ENCODE measurements around the gene LRG1. TPM values are rescaled to one million over a fixed set of nuclear protein-coding genes. Genes with fewer than 3 reads are reported as not detected.
A peak's percentile ranks its signal among the peaks of the same experiment; 100 is the strongest.
"Not testable (repeated sequence)": the region's sequence is repeated elsewhere in the genome, so short reads cannot be mapped to it uniquely, and the experiment has no call there.

Gene LRG1
- total and polyA plus RNA-seq, 9 donors = 0.18 to 0.92 (median 0.59) TPM

DNA sequence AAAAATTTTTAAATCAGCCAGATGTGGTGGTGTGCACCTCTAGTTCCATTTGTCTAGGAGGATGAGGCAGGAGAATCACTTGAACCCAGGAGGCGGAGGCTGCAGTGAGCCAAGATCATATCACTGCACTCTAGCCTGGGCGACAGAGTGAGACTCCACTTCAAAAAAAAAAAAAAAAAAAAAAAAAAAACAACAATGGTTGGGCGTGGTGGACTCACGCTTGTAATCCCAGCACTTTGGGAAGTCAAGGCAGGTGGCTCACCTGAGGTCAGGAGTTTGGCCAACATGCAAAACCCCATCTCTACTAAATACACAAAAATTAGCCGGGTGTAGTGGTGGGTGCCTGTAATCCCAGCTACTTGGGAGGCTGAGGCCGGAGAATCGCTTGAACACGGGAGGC lies 12.5 kb downstream of the LRG1 start:
- H3K36me3 ChIP-seq (ENCODE audit: control insufficient read depth, insufficient read depth, low read length); H3K9me3 ChIP-seq (replicated peaks; ENCODE audit: control insufficient read depth, low read depth, low read length); H3K27ac ChIP-seq (ENCODE audit: low read length); H3K4me3 ChIP-seq (ENCODE audit: low read length); H3K27me3 ChIP-seq (ENCODE audit: control insufficient read depth, insufficient read depth, low read length); DNase-seq; H3K4me1 ChIP-seq (ENCODE audit: control insufficient read depth, insufficient read depth, low read length): not testable (repeated sequence)
- 93% methylated on average over 3 of the region's 8 CpGs for WGBS (ENCODE audit: insufficient coverage)

DNA sequence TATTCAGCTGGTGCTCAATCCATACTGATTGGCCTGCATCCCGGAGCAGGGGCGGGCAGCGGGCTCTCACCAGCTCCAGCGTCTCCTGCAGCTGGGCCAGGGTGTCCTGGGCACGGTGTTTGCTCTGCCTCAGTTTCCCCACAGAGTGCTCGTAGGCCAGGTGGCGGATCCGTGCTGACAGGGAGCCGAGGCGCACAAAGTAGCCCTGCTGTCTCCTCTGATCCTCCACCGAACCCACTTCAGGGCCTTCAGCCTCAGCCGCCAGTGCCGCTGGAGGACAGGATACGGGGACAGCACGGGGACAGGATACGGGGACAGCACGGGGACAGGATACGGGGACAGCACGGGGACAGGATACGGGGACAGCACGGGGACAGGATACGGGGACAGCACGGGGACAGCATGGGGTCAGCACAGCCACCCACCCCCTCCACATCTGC lies 14.3 kb downstream of the LRG1 start:
- H3K9me3 ChIP-seq (replicated peaks; ENCODE audit: control insufficient read depth, low read depth, low read length) = no peaks in the 10 kb centered on the region
- H3K4me1 ChIP-seq (ENCODE audit: control insufficient read depth, insufficient read depth, low read length) = no peaks in the 10 kb centered on the region
- WGBS (ENCODE audit: insufficient coverage) = 74% methylated on average over 20 of the region's 23 CpGs
- no peak overlapping the region for H3K27ac ChIP-seq (ENCODE audit: low read length)
- DNase-seq = no peak
- no peak overlapping the region for H3K4me3 ChIP-seq (ENCODE audit: low read length)
- H3K27me3 ChIP-seq (ENCODE audit: control insufficient read depth, insufficient read depth, low read length) = peaks cover 3% of the 10 kb centered on the region
- H3K36me3 ChIP-seq (ENCODE audit: control insufficient read depth, insufficient read depth, low read length) = no peaks in the 10 kb centered on the region

GRCh38 chr19:4524808-4525562 lies 14.9 kb downstream of the LRG1 start:
- no peak overlapping the region for H3K4me3 ChIP-seq (ENCODE audit: low read length)
- whole genome bisulfite sequencing (ENCODE audit: insufficient coverage) = 58% methylated on average over 19 of the region's 23 CpGs
- peaks cover 3% of the 10 kb centered on the region for H3K27me3 ChIP-seq (ENCODE audit: control insufficient read depth, insufficient read depth, low read length)
- no peak overlapping the region for H3K27ac ChIP-seq (ENCODE audit: low read length)
- H3K9me3 ChIP-seq (replicated peaks; ENCODE audit: control insufficient read depth, low read depth, low read length) = no peaks in the 10 kb centered on the region
- no peaks in the 10 kb centered on the region for H3K4me1 ChIP-seq (ENCODE audit: control insufficient read depth, insufficient read depth, low read length)
- no peaks in the 10 kb centered on the region for H3K36me3 ChIP-seq (ENCODE audit: control insufficient read depth, insufficient read depth, low read length)
- DNase-seq = peak; percentile 50

DNA sequence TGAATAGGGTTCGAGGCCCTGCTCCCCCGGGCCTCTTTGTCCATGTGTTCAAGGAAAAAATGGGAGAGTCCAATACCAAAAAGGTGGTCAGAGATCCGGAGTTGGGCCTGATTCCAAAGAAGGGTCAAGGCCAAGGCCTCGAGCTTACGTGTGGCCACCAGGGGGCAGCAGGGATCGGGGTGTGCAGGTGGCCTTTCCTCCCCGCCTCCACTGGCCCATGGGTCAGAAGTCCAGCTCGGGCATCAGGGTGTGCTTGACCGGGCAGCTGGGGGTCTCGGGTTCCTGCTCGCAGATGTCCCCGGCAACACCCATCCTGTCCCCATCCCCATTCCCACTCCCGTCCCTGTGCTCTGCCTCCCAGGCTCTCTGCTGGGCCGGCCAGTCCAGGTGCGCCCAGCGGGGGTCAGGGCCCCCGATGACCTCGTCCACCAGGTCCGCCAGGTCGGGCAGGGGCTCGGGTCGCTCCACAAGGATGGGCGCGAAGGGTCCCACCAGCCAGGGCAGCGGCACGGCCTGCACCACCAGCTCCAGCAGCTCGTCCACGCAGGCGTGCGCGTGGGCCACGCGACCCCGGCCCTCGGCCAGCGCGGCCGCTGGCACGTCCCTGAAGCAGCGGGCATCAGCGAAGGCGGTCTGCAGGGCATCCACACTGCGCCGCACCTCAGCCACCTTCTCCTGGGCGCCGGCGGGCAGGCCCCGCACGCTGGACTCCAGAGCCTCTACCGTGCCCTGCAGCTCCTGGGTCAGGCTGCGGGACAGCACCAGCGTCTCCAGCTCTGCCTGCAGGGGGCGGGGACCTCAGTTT lies 16.3 kb downstream of the LRG1 start:
- Histone ChIP-seq H3K4me3 (ENCODE audit: low read length) (no peak overlapping the region), H3K27me3 (ENCODE audit: control insufficient read depth, insufficient read depth, low read length) (peaks cover 3% of the 10 kb centered on the region), H3K27ac (ENCODE audit: low read length) (no peak overlapping the region), H3K9me3 (replicated peaks; ENCODE audit: control insufficient read depth, low read depth, low read length) (no peaks in the 10 kb centered on the region), H3K36me3 (ENCODE audit: control insufficient read depth, insufficient read depth, low read length) (no peaks in the 10 kb centered on the region), H3K4me1 (ENCODE audit: control insufficient read depth, insufficient read depth, low read length) (peaks cover 11% of the 10 kb centered on the region)
- DNase-seq = no peak
- 70% methylated on average over 53 of the region's 53 CpGs for WGBS (ENCODE audit: insufficient coverage)

- H3K9me3 ChIP-seq (replicated peaks; ENCODE audit: control insufficient read depth, low read depth, low read length) = no peaks in the 10 kb centered on the region
- H3K4me1 ChIP-seq (ENCODE audit: control insufficient read depth, insufficient read depth, low read length) = peaks cover 22% of the 10 kb centered on the region
- H3K27ac ChIP-seq (ENCODE audit: low read length) = no peak overlapping the region
- peaks cover 3% of the 10 kb centered on the region for H3K27me3 ChIP-seq (ENCODE audit: control insufficient read depth, insufficient read depth, low read length)
- H3K4me3 ChIP-seq (ENCODE audit: low read length) = no peak overlapping the region
- 84% methylated on average over 7 of the region's 15 CpGs for WGBS (ENCODE audit: insufficient coverage)
- DNase-seq = no peak
- no peaks in the 10 kb centered on the region for H3K36me3 ChIP-seq (ENCODE audit: control insufficient read depth, insufficient read depth, low read length)
Observed at GRCh38 chr19:4522291-4523002, 17.4 kb downstream of the LRG1 start.

- Histone ChIP-seq H3K4me3 (ENCODE audit: low read length) (no peak overlapping the region), H3K4me1 (ENCODE audit: control insufficient read depth, insufficient read depth, low read length) (peaks cover 28% of the 10 kb centered on the region), H3K27me3 (ENCODE audit: control insufficient read depth, insufficient read depth, low read length) (peaks cover 3% of the 10 kb centered on the region), H3K36me3 (ENCODE audit: control insufficient read depth, insufficient read depth, low read length) (no peaks in the 10 kb centered on the region), H3K9me3 (replicated peaks; ENCODE audit: control insufficient read depth, low read depth, low read length) (no peaks in the 10 kb centered on the region), H3K27ac (ENCODE audit: low read length) (no peak overlapping the region)
- 84% methylated on average over 5 of the region's 5 CpGs for WGBS (ENCODE audit: insufficient coverage)
- DNase-seq = no peak
Observed at GRCh38 chr19:4521888-4522242, 18.0 kb downstream of the LRG1 start.

- Histone ChIP-seq H3K9me3 (replicated peaks; ENCODE audit: control insufficient read depth, low read depth, low read length) (no peaks in the 10 kb centered on the region), H3K36me3 (ENCODE audit: control insufficient read depth, insufficient read depth, low read length) (no peaks in the 10 kb centered on the region), H3K27ac (ENCODE audit: low read length) (no peak overlapping the region), H3K4me1 (ENCODE audit: control insufficient read depth, insufficient read depth, low read length) (peaks cover 33% of the 10 kb centered on the region), H3K27me3 (ENCODE audit: control insufficient read depth, insufficient read depth, low read length) (peaks cover 3% of the 10 kb centered on the region), H3K4me3 (ENCODE audit: low read length) (no peak overlapping the region)
- 79% methylated on average over 9 of the region's 11 CpGs for WGBS (ENCODE audit: insufficient coverage)
- DNase-seq = no peak
Observed at GRCh38 chr19:4521170-4521887, 18.5 kb downstream of the LRG1 start.

DNA sequence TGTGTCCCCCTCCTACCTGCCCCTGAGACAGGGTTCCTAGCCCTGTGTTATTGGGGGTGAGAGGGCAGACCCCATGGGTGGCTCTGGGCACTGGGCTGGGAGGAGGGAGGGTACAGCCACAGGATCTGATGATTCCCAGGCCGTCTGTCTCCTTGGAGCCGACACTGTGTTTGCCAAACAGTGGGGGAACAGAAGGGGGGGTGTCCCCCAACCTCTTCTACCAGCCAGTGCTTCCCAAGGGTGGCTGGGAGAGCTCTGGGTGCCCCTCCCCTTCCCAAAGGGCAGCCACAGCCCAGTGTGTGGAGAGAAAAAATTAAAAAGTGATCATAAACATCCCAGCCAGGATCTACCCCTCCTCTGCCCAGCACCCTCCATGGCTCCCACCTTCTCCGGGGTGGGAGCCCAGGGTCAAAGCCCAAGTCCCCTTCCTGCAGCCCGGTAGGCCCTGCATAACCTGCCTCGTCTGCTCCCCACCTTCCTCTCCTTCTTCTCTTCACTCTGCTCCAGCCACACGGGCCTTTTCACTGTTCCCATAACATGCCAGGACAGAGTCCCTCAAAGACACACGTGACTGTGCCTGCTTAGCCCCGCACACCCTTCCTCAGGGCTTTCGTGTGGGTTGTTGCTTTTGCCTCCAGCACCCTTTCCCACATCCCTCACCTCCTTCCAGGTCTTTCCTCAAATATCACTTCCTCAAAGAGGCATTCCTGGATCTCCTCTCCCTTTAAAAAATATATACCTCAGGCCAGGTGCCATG lies 20.1 kb downstream of the LRG1 start:
- Histone ChIP-seq H3K36me3 (ENCODE audit: control insufficient read depth, insufficient read depth, low read length) (no peaks in the 10 kb centered on the region), H3K4me1 (ENCODE audit: control insufficient read depth, insufficient read depth, low read length) (peaks cover 36% of the 10 kb centered on the region), H3K4me3 (ENCODE audit: low read length) (no peak overlapping the region), H3K27me3 (ENCODE audit: control insufficient read depth, insufficient read depth, low read length) (peaks cover 3% of the 10 kb centered on the region), H3K27ac (ENCODE audit: low read length) (no peak overlapping the region), H3K9me3 (replicated peaks; ENCODE audit: control insufficient read depth, low read depth, low read length) (no peaks in the 10 kb centered on the region)
- WGBS (ENCODE audit: insufficient coverage) = 67% methylated on average over 7 of the region's 9 CpGs
- DNase-seq = no peak

- Histone ChIP-seq H3K4me1 (ENCODE audit: control insufficient read depth, insufficient read depth, low read length) (peaks cover 36% of the 10 kb centered on the region), H3K9me3 (replicated peaks; ENCODE audit: control insufficient read depth, low read depth, low read length) (no peaks in the 10 kb centered on the region), H3K4me3 (ENCODE audit: low read length) (no peak overlapping the region), H3K27me3 (ENCODE audit: control insufficient read depth, insufficient read depth, low read length) (peaks cover 3% of the 10 kb centered on the region), H3K36me3 (ENCODE audit: control insufficient read depth, insufficient read depth, low read length) (no peaks in the 10 kb centered on the region), H3K27ac (ENCODE audit: low read length) (no peak overlapping the region)
- WGBS (ENCODE audit: insufficient coverage) = 86% methylated on average over 6 of the region's 6 CpGs
- no peak for DNase-seq
Observed at GRCh38 chr19:4519172-4519496, 20.7 kb downstream of the LRG1 start.
